Measurements from ENCODE around the gene CCAR1. TPM values are rescaled to one million over a fixed set of nuclear protein-coding genes. Genes with fewer than 3 reads are reported as not detected.
"Not testable (repeated sequence)": the region's sequence is repeated elsewhere in the genome, so short reads cannot be mapped to it uniquely, and the experiment has no call there.

CCAR1 gene
- total RNA-seq, 4 donors from 2014 or later, result 42.0 to 99.9 (median 56.0) TPM

GRCh38 chr10:68829952-68830351 is 108.9 kb downstream of the CCAR1 start:
- H3K36me3 ChIP-seq, result no peaks in the 10 kb centered on the region
- intact Hi-C loops (cut with DNase I; ENCODE audit: low total_unique reads) (loop anchor here (10.0 kb wide), 1 partner anchor 65 kb away; no protein-coding TSS in a partner anchor), in situ Hi-C loops (cut with MboI; ENCODE audit: low pct_ligation_motif_present in 1 of 4, low pct_unique_long_range_greater_than_20kb in 1 of 4, low sequenced_read_pairs in 3 of 4) (no loop called here)
- no peak for TF ChIP-seq POLR2AphosphoS5 (IDR thresholded peaks at IDR 0.05)
- no peak for TF ChIP-seq CTCF (IDR thresholded peaks at IDR 0.05)
- no peak for TF ChIP-seq POLR2A (IDR thresholded peaks at IDR 0.05)
- H3K27ac ChIP-seq, result no peak overlapping the region
- DNase-seq, result no peak
- peaks cover 0 to 12% (median 8%) of the 10 kb centered on the region in 4 donors for H3K4me1 ChIP-seq
- no peaks in the 10 kb centered on the region for H3K27me3 ChIP-seq
- 94% methylated on average over 6 of the region's 6 CpGs; no CpG with 5 or more reads in 1 of the 2 donors for WGBS, 2 donors (ENCODE audit: low coverage in 1 of 2)
- H3K4me3 ChIP-seq, result no peak overlapping the region
- no peaks in the 10 kb centered on the region for H3K9me3 ChIP-seq

- TF ChIP-seq EP300 (IDR thresholded peaks at IDR 0.05; ENCODE audit: low read depth) (no peak), POLR2A (IDR thresholded peaks at IDR 0.05) (no peak), POLR2AphosphoS5 (IDR thresholded peaks at IDR 0.05) (no peak)
- in situ Hi-C loops (cut with MboI; ENCODE audit: low pct_ligation_motif_present in 1 of 4, low pct_unique_long_range_greater_than_20kb in 1 of 4, low sequenced_read_pairs in 3 of 4) (no loop called here), intact Hi-C loops (cut with DNase I; ENCODE audit: low total_unique reads) (no loop called here)
- Histone ChIP-seq H3K4me1 (peaks cover 0 to 5% (median 1%) of the 10 kb centered on the region in 4 donors), H3K27me3 (no peaks in the 10 kb centered on the region), H3K27ac (no peak overlapping the region), H3K9me3 (no peaks in the 10 kb centered on the region), H3K36me3 (no peaks in the 10 kb centered on the region), H3K4me3 (no peak overlapping the region)
- 71 to 90% methylated on average over 2 to 5 of the region's 5 CpGs for WGBS, 2 donors (ENCODE audit: low coverage in 1 of 2)
- DNase-seq, result no peak
These were observed 111.0 kb downstream of the CCAR1 start for GRCh38 chr10:68831961-68832455.

- intact Hi-C loops (cut with DNase I; ENCODE audit: low total_unique reads) (no loop called here), in situ Hi-C loops (cut with MboI; ENCODE audit: low pct_ligation_motif_present in 1 of 4, low pct_unique_long_range_greater_than_20kb in 1 of 4, low sequenced_read_pairs in 3 of 4) (no loop called here)
- DNase-seq, result no peak
- peaks cover 0 to 4% (median 0%) of the 10 kb centered on the region in 4 donors for H3K4me1 ChIP-seq
- no peaks in the 10 kb centered on the region for H3K36me3 ChIP-seq
- no peak overlapping the region for H3K4me3 ChIP-seq
- TF ChIP-seq EP300 (IDR thresholded peaks at IDR 0.05; ENCODE audit: low read depth), result no peak
- TF ChIP-seq CTCF (IDR thresholded peaks at IDR 0.05), result no peak
- TF ChIP-seq POLR2AphosphoS5 (IDR thresholded peaks at IDR 0.05), result no peak
- TF ChIP-seq POLR2A (IDR thresholded peaks at IDR 0.05), result no peak
- 93 to 100% methylated on average over 1 to 4 of the region's 4 CpGs for WGBS, 2 donors (ENCODE audit: low coverage in 1 of 2)
- H3K27me3 ChIP-seq, result no peaks in the 10 kb centered on the region
- no peaks in the 10 kb centered on the region for H3K9me3 ChIP-seq
- H3K27ac ChIP-seq, result no peak overlapping the region
These were observed 111.6 kb downstream of the CCAR1 start for GRCh38 chr10:68832601-68833000.

GRCh38 chr10:68837626-68838322 is 116.7 kb downstream of the CCAR1 start:
- no peaks in the 10 kb centered on the region for H3K9me3 ChIP-seq
- no peak overlapping the region for H3K4me3 ChIP-seq
- no peak overlapping the region for H3K27ac ChIP-seq
- intact Hi-C loops (cut with DNase I; ENCODE audit: low total_unique reads) (no loop called here), in situ Hi-C loops (cut with MboI; ENCODE audit: low pct_ligation_motif_present in 1 of 4, low pct_unique_long_range_greater_than_20kb in 1 of 4, low sequenced_read_pairs in 3 of 4) (no loop called here)
- H3K4me1 ChIP-seq, result no peaks in the 10 kb centered on the region
- TF ChIP-seq CTCF (IDR thresholded peaks at IDR 0.05) (no peak), POLR2AphosphoS5 (IDR thresholded peaks at IDR 0.05) (no peak), POLR2A (IDR thresholded peaks at IDR 0.05) (no peak), EP300 (IDR thresholded peaks at IDR 0.05; ENCODE audit: low read depth) (no peak)
- H3K27me3 ChIP-seq, result no peaks in the 10 kb centered on the region
- no peak for DNase-seq
- WGBS, 2 donors (ENCODE audit: low coverage in 1 of 2), result 86 to 89% methylated on average over 2 to 8 of the region's 8 CpGs
- no peaks in the 10 kb centered on the region for H3K36me3 ChIP-seq

- H3K9me3 ChIP-seq; H3K4me3 ChIP-seq; H3K27ac ChIP-seq; H3K27me3 ChIP-seq; H3K4me1 ChIP-seq; H3K36me3 ChIP-seq; in situ Hi-C loops (cut with MboI; ENCODE audit: low pct_ligation_motif_present in 1 of 4, low pct_unique_long_range_greater_than_20kb in 1 of 4, low sequenced_read_pairs in 3 of 4); intact Hi-C loops (cut with DNase I; ENCODE audit: low total_unique reads); DNase-seq: not testable (repeated sequence)
- 83 to 98% methylated on average over 1 to 9 of the region's 9 CpGs for WGBS, 2 donors (ENCODE audit: low coverage in 1 of 2)
These were observed 119.6 kb downstream of the CCAR1 start for GRCh38 chr10:68840650-68841049.

Small RNAs within 50 kb of the gene (small RNA-seq; reads per million reads assigned to genes)
- 0 reads per million in 4 donors for gene MIR1254-1
- gene RF00019, result 0 reads per million in 4 donors

Other genes with a start within 250 kb of the CCAR1 start
- gene DNA2, start 249.3 kb upstream of the CCAR1 start, total RNA-seq, result 1 to 10 TPM in 3 of 4 donors, under 1 TPM in 1; 0.20 to 6.7 (median 1.9) TPM
- gene SLC25A16, start 193.7 kb upstream of the CCAR1 start, total RNA-seq, result 10 to 100 TPM; 13.1 to 43.8 (median 20.8) TPM
- gene TET1, start 160.9 kb upstream of the CCAR1 start, total RNA-seq, result 1 to 10 TPM; 1.5 to 3.3 (median 1.5) TPM
- gene STOX1, start 106.3 kb downstream of the CCAR1 start, total RNA-seq, result 1 to 10 TPM in 3 of 4 donors, under 1 TPM in 1; 0.40 to 2.0 (median 1.4) TPM
- gene DDX50, start 180.1 kb downstream of the CCAR1 start, total RNA-seq, result 10 to 100 TPM in 3 of 4 donors, 1 to 10 TPM in 1; 8.2 to 42.0 (median 23.2) TPM
- 10 to 100 TPM in 3 of 4 donors, 1 to 10 TPM in 1; 8.8 to 29.5 (median 17.0) TPM for gene DDX21, start 234.9 kb downstream of the CCAR1 start, total RNA-seq